ENCODE results near the gene PRMT2.
"Not testable (repeated sequence)": the region's sequence is repeated elsewhere in the genome, so short reads cannot be mapped to it uniquely, and the experiment has no call there.

Gene PRMT2

DNA sequence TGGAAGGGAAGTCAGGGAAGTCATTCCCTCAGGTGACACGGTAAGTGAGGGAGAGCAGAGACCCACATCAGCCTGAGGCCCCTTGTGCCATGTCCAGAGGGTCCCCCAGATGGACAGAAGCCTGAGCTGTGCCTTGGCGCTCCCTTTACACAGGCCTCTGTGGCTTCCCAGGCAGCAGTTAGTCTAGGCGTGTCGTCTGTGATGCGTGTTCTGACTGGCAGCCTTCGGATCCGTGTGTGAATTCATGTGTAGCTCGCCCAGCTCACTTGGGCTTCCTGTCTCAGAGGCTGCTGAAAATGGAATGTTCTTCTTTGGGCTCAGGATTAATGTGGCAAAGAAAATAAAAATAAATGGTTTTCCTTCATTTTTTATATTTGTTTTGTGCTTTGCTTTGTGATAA, 28.3 kb downstream of the PRMT2 start:
- Mint-ChIP-seq H3K27ac (peak overlapping the region; percentile 12), H3K4me1 (peaks cover 24% of the 10 kb centered on the region)
- no peak for ATAC-seq

DNA sequence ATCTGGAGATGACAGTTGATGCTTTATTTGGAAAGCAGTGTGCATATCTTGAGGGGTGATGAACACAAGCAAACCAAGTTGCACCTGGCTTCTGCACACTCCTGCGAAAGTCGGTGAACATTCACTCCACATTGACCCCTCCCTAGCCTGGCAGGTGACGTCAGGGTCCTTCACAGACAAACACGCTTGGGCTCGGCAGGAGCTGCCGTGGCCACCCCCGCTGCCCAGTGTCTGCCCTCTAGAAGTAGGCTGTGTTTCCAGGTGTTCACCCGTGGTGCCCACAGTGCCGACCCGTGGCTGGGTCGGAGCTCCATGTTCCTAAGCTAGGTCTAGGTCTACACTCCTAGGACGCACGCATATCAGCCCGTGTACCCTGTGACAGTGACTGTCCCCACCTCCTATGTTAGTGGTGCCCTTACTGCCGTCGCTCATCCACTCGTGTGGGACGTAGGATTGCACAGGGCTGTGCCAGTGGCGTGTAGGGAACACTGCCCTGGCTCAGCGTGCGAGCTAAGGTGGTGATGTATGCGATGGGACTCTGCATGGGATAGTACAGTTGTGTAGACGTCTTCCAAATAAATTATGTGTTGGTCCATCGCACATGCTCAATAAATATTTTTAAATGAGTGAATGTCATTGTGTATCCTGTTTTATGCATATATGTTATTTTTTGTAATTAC, 29.0 kb downstream of the PRMT2 start:
- Mint-ChIP-seq H3K4me3 (no peak overlapping the region), H3K27me3 (no peaks in the 10 kb centered on the region), H3K4me1 (peaks cover 24% of the 10 kb centered on the region), H3K27ac (no peak overlapping the region), H3K36me3 (ENCODE audit: low read depth) (no peaks in the 10 kb centered on the region), H3K9me3 (no peaks in the 10 kb centered on the region)
- ATAC-seq: no peak
- no peak for DNase-seq

More for the DNA sequence above, 28.3 kb downstream of the PRMT2 start:
- no peak for DNase-seq
- Mint-ChIP-seq H3K9me3 (no peaks in the 10 kb centered on the region), H3K36me3 (ENCODE audit: low read depth) (no peaks in the 10 kb centered on the region), H3K4me3 (no peak overlapping the region), H3K27me3 (no peaks in the 10 kb centered on the region)

DNA sequence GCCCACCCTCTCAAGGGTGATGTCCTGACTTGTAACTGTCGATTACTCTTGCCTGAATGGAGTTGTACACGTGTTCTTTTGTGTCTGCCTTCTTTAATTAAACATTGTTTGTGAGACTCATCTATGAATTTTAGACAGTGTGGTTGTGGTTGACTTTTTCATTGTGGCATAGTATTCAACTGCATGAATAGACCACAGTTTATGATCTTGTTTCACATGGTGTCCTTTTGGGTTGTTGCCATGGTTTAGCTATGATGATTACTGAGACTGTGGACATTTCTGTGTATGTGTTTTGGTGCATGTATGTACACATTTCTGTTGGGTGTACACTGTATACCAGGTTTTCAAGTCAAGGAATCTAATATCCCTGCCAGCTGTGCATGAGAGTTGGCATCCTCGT, 30.1 kb downstream of the PRMT2 start:
- H3K27ac Mint-ChIP-seq: no peak overlapping the region

DNA sequence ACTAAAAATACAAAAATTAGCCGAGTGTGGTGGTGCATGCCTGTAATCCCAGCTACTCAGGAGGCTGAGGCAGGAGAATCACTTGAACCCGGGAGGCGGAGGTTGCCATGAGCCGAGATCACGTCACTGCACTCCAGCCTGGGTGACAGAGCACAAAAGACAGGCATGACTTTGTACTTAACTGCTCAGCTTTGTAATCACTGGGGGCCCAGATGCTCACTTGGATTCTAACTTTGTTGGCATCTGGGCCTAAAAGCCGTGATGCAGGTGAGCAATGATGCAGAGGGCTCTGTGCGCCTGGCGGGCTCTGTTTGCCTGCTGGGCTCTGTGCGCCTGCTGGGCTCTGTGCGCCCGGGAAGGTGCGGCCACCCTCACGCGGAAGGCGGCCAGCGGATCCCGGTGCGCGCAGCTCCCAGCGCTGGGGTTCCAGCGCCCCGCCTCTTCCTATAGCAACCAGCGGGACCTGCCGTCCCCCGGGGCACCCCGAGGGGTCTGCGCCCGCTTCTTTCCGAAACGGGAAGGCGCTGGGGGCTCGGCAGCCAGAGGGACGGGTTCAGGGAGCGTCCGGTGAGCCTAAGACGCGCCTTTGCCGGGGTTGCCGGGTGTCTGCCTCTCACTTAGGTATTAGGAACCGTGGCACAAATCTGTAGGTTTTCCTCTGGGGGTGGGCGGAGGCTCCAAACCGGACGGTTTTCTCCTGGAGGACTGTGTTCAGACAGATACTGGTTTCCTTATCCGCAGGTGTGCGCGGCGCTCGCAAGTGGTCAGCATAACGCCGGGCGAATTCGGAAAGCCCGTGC, 31.7 kb downstream of the PRMT2 start:
- peak; percentile 35 for ATAC-seq
- H3K36me3 Mint-ChIP-seq (ENCODE audit: low read depth): no peaks in the 10 kb centered on the region
- DNase-seq: peak; percentile 38

More for the DNA sequence above, 30.1 kb downstream of the PRMT2 start:
- Mint-ChIP-seq H3K36me3 (ENCODE audit: low read depth) (no peaks in the 10 kb centered on the region), H3K4me1 (peaks cover 18% of the 10 kb centered on the region), H3K9me3 (no peaks in the 10 kb centered on the region), H3K27me3 (no peaks in the 10 kb centered on the region), H3K4me3 (no peak overlapping the region)
- DNase-seq (no peak), ATAC-seq (peak; percentile 16)

DNA sequence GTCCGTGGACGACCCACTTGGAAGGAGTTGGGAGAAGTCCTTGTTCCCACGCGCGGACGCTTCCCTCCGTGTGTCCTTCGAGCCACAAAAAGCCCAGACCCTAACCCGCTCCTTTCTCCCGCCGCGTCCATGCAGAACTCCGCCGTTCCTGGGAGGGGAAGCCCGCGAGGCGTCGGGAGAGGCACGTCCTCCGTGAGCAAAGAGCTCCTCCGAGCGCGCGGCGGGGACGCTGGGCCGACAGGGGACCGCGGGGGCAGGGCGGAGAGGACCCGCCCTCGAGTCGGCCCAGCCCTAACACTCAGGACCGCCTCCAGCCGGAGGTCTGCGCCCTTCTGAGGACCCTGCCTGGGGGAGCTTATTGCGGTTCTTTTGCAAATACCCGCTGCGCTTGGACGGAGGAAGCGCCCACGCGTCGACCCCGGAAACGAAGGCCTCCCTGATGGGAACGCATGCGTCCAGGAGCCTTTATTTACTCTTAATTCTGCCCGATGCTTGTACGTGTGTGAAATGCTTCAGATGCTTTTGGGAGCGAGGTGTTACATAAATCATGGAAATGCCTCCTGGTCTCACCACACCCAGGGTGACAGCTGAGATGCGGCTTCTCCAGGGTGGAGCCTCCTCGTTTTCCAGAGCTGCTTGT, 32.4 kb downstream of the PRMT2 start:
- Mint-ChIP-seq H3K4me1 (peaks cover 11% of the 10 kb centered on the region), H3K9me3 (no peaks in the 10 kb centered on the region), H3K27ac (peak overlapping the region; percentile 53), H3K36me3 (ENCODE audit: low read depth) (no peaks in the 10 kb centered on the region), H3K27me3 (no peaks in the 10 kb centered on the region), H3K4me3 (peak overlapping the region; percentile 81)
- DNase-seq (peak; percentile 44), ATAC-seq (peak; percentile 44)

More for the DNA sequence above, 31.7 kb downstream of the PRMT2 start:
- Mint-ChIP-seq H3K4me1 (peaks cover 11% of the 10 kb centered on the region), H3K27ac (no peak overlapping the region), H3K9me3 (no peaks in the 10 kb centered on the region), H3K27me3 (no peaks in the 10 kb centered on the region), H3K4me3 (peak overlapping the region; percentile 81)

DNA sequence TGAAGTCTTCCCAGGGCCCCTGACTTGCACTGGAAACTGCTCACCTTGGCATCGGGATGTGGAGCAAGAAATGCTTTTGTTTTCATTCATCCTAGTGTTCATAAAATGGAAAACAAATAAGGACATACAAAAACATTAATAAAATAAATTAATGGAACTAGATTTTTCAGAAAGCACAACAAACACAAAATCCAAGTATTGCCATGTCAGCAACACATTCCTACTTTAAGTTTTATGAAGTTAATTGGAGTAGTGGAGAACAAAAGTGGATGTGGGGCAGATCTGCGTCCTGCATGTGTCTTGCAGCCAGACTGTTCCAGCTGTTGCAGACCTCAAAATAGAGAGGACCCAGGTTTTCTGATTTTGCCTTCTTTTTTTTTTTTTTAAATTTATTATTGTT, 32.9 kb downstream of the PRMT2 start:
- Mint-ChIP-seq H3K27me3 (no peaks in the 10 kb centered on the region), H3K27ac (peak overlapping the region; percentile 53), H3K36me3 (ENCODE audit: low read depth) (no peaks in the 10 kb centered on the region), H3K4me1 (peaks cover 11% of the 10 kb centered on the region), H3K9me3 (no peaks in the 10 kb centered on the region), H3K4me3 (peak overlapping the region; percentile 81)
- ATAC-seq (no peak), DNase-seq (no peak)

DNA sequence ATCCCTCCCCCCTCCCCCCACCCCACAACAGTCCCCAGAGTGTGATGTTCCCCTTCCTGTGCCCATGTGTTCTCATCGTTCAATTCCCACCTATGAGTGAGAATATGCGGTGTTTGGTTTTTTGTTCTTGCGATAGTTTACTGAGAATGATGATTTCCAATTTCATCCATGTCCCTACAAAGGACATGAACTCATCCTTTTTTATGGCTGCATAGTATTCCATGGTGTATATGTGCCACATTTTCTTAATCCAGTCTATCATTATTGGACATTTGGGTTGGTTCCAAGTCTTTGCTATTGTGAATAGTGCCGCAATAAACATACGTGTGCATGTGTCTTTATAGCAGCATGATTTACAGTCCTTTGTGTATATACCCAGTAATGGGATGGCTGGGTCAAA, 33.4 kb downstream of the PRMT2 start:
- peaks cover 11% of the 10 kb centered on the region for H3K4me1 Mint-ChIP-seq
- not testable (repeated sequence) for H3K36me3 Mint-ChIP-seq (ENCODE audit: low read depth); H3K27ac Mint-ChIP-seq; H3K9me3 Mint-ChIP-seq; DNase-seq; ATAC-seq; H3K4me3 Mint-ChIP-seq; H3K27me3 Mint-ChIP-seq

DNA sequence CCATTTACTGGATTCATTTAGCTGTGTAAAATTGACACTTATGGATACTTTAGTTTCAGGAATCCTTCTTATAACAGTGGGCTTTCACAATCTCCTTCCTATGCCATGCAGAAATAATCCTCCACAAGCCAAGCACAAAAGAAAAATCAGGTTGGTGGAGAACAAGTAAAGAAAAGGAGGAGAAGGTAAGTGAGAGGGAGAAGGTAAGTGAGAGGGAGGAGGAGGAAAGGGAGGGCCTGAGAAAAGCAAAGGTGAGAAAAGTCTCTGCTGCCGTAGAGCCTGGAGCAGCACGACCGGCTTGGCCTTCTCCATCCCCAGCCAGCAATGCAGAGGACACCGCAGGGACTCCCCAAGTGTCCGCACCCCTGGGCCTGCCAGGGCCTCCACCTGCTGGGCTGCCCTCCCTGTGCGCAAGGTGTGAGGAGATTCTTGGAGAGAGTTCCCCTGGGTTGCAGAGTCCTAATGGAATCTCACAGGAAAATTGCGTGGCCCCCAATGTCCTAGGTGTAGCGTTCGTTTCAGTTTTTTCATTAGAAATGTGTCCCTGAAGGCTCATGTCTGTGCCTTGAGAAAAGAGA, 39.0 kb downstream of the PRMT2 start:
- H3K27ac Mint-ChIP-seq: no peak overlapping the region
- H3K4me3 Mint-ChIP-seq: no peak overlapping the region
- no peaks in the 10 kb centered on the region for H3K9me3 Mint-ChIP-seq
- ATAC-seq: no peak
- H3K27me3 Mint-ChIP-seq: no peaks in the 10 kb centered on the region
- no peaks in the 10 kb centered on the region for H3K4me1 Mint-ChIP-seq
- H3K36me3 Mint-ChIP-seq (ENCODE audit: low read depth): no peaks in the 10 kb centered on the region
- DNase-seq: no peak

DNA sequence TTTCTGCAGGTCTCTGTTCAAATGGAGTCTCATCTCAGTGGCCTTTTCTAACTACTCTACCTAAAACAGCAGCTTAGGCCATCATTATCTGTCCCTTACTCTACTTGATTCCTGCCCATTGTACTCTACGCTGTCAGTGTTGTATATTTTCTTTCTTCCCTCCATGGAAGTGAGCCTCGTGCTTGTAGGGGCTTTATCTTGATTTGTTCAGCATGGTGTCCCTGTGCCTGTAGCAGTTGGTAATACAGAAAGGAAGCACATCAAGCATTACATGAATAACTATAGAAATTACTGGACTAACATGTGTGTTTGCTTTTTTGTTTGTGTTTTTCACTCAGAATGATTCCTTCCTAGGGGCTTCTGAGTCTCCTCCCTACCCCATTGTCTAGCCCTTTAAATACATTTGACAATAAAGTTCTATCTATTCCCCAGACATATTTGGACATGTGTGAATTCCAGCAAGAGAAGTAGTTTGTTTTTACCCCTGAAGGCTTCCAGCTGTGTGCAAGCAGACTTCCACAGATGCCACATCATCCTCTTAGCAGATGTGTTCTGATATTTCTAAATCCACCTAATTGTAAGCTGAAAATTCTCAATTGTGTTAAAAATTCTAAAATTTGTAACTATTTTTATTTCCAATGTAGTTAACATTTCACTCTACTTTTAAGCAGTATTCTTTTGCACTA, 40.3 kb downstream of the PRMT2 start:
- Mint-ChIP-seq H3K4me1 (no peaks in the 10 kb centered on the region), H3K36me3 (ENCODE audit: low read depth) (no peaks in the 10 kb centered on the region)

DNA sequence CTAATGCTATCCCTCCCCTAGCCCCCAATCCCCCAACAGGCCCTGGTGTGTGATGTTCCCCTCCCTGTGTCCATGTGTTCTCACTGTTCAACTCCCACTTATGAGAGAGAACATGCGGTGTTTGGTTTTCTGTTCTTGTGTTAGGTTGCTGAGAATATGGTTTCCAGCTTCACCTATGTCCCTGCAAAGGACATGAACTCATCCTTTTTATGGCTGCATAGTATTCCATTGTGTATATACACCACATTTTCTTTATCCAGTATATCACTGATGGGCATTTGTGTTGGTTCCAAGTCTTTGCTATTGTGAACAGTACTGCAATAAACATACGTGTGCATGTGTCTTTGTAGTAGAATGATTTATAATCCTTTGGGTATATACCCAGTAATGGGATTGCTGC, 41.1 kb downstream of the PRMT2 start:
- H3K36me3 Mint-ChIP-seq (ENCODE audit: low read depth); H3K4me3 Mint-ChIP-seq; H3K9me3 Mint-ChIP-seq; H3K27me3 Mint-ChIP-seq; H3K27ac Mint-ChIP-seq; DNase-seq; ATAC-seq; H3K4me1 Mint-ChIP-seq: not testable (repeated sequence)

More for the DNA sequence above, 40.3 kb downstream of the PRMT2 start:
- Mint-ChIP-seq H3K9me3 (no peaks in the 10 kb centered on the region), H3K27me3 (no peaks in the 10 kb centered on the region), H3K4me3 (no peak overlapping the region), H3K27ac (no peak overlapping the region)
- ATAC-seq (no peak), DNase-seq (no peak)

DNA sequence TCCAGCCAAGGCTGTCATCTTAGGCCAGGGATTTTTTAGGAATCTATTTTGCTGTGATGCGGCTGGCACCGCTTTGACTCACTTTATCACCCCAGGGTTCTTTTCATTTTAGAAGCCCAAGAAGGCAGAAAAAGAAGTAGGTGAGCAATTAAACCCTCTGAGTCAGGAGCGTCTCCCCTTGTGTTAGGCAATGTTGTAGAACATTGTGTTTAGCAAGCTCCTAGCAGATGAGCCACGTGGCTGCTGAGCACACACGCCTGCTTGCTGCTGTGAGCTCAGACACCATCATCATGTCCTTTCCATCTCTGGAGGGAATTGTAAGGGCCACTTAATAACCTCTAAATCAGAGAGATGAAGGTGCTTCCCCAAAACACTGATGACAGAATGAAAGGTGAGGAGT, 46.1 kb downstream of the PRMT2 start:
- H3K27ac Mint-ChIP-seq; H3K36me3 Mint-ChIP-seq (ENCODE audit: low read depth); H3K27me3 Mint-ChIP-seq; H3K4me1 Mint-ChIP-seq; H3K4me3 Mint-ChIP-seq; H3K9me3 Mint-ChIP-seq; ATAC-seq; DNase-seq: not testable (repeated sequence)

DNA sequence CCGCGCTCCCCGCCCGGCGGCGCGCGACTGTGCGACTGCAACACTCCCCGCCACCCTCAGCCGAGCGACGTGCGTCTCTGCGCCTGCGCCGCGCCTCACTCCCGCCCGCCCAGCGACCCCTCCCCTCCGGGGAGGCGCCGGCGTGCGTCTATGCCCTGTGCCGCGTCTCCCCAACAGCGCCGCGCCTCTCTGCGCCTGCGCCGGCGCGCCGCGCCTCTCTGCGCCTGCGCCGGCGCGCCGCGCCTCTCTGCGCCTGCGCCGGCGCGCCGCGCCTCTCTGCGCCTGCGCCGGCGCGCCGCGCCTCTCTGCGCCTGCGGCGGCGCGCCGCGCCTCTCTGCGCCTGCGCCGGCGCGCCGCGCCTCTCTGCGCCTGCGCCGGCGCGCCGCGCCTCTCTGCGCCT, 63.2 kb downstream of the PRMT2 start:
- H3K27ac Mint-ChIP-seq: not testable (repeated sequence)

DNA sequence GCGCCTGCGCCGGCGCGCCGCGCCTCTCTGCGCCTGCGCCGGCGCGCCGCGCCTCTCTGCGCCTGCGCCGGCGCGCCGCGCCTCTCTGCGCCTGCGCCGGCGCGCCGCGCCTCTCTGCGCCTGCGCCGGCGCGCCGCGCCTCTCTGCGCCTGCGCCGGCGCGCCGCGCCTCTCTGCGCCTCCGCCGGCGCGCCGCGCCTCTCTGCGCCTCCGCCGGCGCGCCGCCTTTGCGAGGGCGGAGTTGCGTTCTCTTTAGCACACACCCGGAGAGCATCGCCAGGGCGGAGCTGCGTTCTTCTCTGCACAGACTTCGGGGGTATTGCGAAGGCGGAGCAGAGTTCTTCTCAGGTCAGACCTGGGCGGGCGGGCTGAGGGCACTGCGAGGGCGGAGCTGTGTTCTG, 63.6 kb downstream of the PRMT2 start:
- H3K4me3 Mint-ChIP-seq; H3K27me3 Mint-ChIP-seq; DNase-seq; H3K9me3 Mint-ChIP-seq; H3K27ac Mint-ChIP-seq; ATAC-seq; H3K4me1 Mint-ChIP-seq; H3K36me3 Mint-ChIP-seq (ENCODE audit: low read depth): not testable (repeated sequence)

More for the DNA sequence above, 63.2 kb downstream of the PRMT2 start:
- DNase-seq; H3K4me3 Mint-ChIP-seq; ATAC-seq; H3K36me3 Mint-ChIP-seq (ENCODE audit: low read depth); H3K4me1 Mint-ChIP-seq; H3K27me3 Mint-ChIP-seq; H3K9me3 Mint-ChIP-seq: not testable (repeated sequence)

Data from activated naive CD8-positive, alpha-beta T cell treated with anti-CD3 and anti-CD28 coated beads, Interleukin-2, amount 50 U/mL, for 24 hours (primary cell).